CD8-positive, alpha-beta memory T cell (primary cell): Measurements from ENCODE around the gene TRIM14. TPM values are rescaled to one million over a fixed set of nuclear protein-coding genes. Genes with fewer than 3 reads are reported as not detected.
"Not testable (repeated sequence)": the region's sequence is repeated elsewhere in the genome, so short reads cannot be mapped to it uniquely, and the experiment has no call there.

ENCODE experiments used
- CTCF ChIA-PET: fragments of 350-600 bp; sonication (Branson Sonifier 250); formaldehyde crosslinking; loops from one replicate; lab custom pipeline; 2021; ENCODE audit warnings: antibody characterized with exemption; lab: Charles Lee
- POLR2A ChIA-PET: fragments of 350-600 bp; sonication (Branson Sonifier 250); formaldehyde crosslinking; loops from one replicate; lab custom pipeline; 2021; ENCODE audit warnings: antibody characterized with exemption; lab: Charles Lee
- DNase-seq, 5 donors: peaks; one replicate each; pipeline versions ENCODE4 v3.0.0 to v3.0.0-alpha.2; 2020 to 2022; ENCODE audit warnings: mixed read lengths in 1 of 5
- H3K27ac ChIP-seq: one replicate; pipeline ENCODE4 v1.7.0; 2013; ENCODE audit warnings: low read depth, mild to moderate bottlenecking, low read length, moderate library complexity
- H3K27me3 ChIP-seq: 2 replicates; pipeline ENCODE4 v1.7.0; 2013; ENCODE audit warnings: low read length, mild to moderate bottlenecking; ENCODE audit not compliant: insufficient read depth, poor library complexity, severe bottlenecking
- H3K36me3 ChIP-seq: 2 replicates; pipeline ENCODE4 v1.7.0; 2013; ENCODE audit warnings: mild to moderate bottlenecking, low read length, moderate library complexity; ENCODE audit not compliant: insufficient read depth
- H3K4me1 ChIP-seq: 2 replicates; pipeline ENCODE4 v1.7.0; 2013; ENCODE audit warnings: mild to moderate bottlenecking, low read length, moderate library complexity; ENCODE audit not compliant: insufficient read depth
- H3K4me3 ChIP-seq: 2 replicates; pipeline ENCODE4 v1.7.0; 2013; ENCODE audit warnings: mild to moderate bottlenecking, low read length
- H3K9me3 ChIP-seq: 2 replicates; pipeline ENCODE4 v1.7.0; 2013; ENCODE audit warnings: mild to moderate bottlenecking, low read length
- H3K27ac Mint-ChIP-seq, 8 donors: one replicate each; pipeline ENCODE4 v1.8.0; 2020 to 2021; ENCODE audit warnings: mixed read lengths in 8 of 8, mild to moderate bottlenecking in 6 of 8, inconsistent platforms in 3 of 8, moderate library complexity in 3 of 8
- H3K27me3 Mint-ChIP-seq, 2 donors: one replicate each; pipeline ENCODE4 v1.8.0; 2020 to 2021; ENCODE audit warnings: mixed read lengths in 2 of 2, mild to moderate bottlenecking in 1 of 2, moderate library complexity in 1 of 2
- H3K36me3 Mint-ChIP-seq, 3 donors: one replicate each; pipeline ENCODE4 v1.8.0; 2020 to 2021; ENCODE audit warnings: mixed read lengths in 3 of 3, inconsistent platforms in 1 of 3, mild to moderate bottlenecking in 1 of 3
- H3K4me1 Mint-ChIP-seq, 3 donors: one replicate each; pipeline ENCODE4 v1.8.0; 2020 to 2021; ENCODE audit warnings: mixed read lengths in 3 of 3, inconsistent platforms in 1 of 3, mild to moderate bottlenecking in 1 of 3
- H3K4me3 Mint-ChIP-seq, 7 donors: one replicate each; pipeline ENCODE4 v1.8.0; 2020 to 2021; ENCODE audit warnings: mixed read lengths in 7 of 7, mild to moderate bottlenecking in 6 of 7, moderate library complexity in 4 of 7, inconsistent platforms in 2 of 7
- H3K9me3 Mint-ChIP-seq, 5 donors: one replicate each; pipeline ENCODE4 v1.8.0; 2020 to 2022; ENCODE audit warnings: mixed read lengths in 5 of 5, mild to moderate bottlenecking in 3 of 5, moderate library complexity in 2 of 5, inconsistent platforms in 1 of 5
- polyA plus RNA-seq: library from polyadenylated mRNA; unstranded; fragments of 300-500 nt; fragmentation: Illumina TruSeq; gene quantifications from one replicate; pipeline ENCODE4 v1.2.3, GENCODE V29; 2021
- total RNA-seq, 2 experiments: library from RNA; stranded (reverse); gene quantifications; one replicate each; pipeline ENCODE4 v1.2.3, GENCODE V29; 2021

TRIM14 gene
- total and polyA plus RNA-seq, 3 experiments from 2014 or later, result 46.2 to 92.5 (median 52.1) TPM

DNA sequence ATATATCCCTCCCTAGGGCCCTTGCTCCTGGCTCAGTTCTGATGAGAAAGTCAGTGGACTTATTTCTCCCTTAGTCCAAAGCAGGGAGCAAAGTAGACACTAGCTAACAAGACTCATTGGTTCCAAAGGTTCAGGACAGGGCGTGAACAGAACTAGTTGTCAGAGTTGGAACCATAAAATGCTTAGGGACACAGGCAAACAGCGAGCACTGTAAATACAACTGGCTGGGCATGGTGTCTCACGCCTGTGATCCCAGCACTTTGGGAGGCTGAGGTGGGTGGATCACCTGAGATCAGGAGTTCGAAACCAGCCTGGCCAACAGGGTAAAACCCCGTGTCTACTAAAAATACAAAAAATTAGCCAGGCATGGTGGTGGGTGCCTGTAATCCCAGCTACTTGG is 99.2 kb downstream of the TRIM14 start:
- H3K9me3 ChIP-seq, H3K4me3 Mint-ChIP-seq, H3K27ac ChIP-seq, H3K4me3 ChIP-seq, H3K4me1 ChIP-seq, H3K4me1 Mint-ChIP-seq, H3K27me3 Mint-ChIP-seq, H3K9me3 Mint-ChIP-seq, H3K27me3 ChIP-seq, DNase-seq: not testable (repeated sequence)
- CTCF ChIA-PET, result interaction anchor here (1.8 kb wide), 1 partner anchor 15 kb away, joined by 7 read pairs; no protein-coding TSS in a partner anchor
- H3K36me3 ChIP-seq, result peaks cover 14% of the 10 kb centered on the region
- Mint-ChIP-seq H3K36me3 (peaks cover 6 to 55% (median 8%) of the 10 kb centered on the region in 3 donors), H3K27ac (peak overlapping the region in 5 of 8 donors; percentile 13 to 74 (median 17))
- POLR2A ChIA-PET, result interaction anchor here (0.6 kb wide), 1 partner anchor 98 kb away, joined by 3 read pairs; no protein-coding TSS in a partner anchor

Other genes starting within 250 kb of the TRIM14 start
- 10 to 100 TPM; 19.1 to 19.2 TPM for gene TRMO, start 196.7 kb downstream of the TRIM14 start, total RNA-seq
- gene TRMO, start 196.7 kb downstream of the TRIM14 start, polyA plus RNA-seq, result 19.6 TPM
- under 1 TPM; 0.31 to 0.66 TPM for gene HEMGN, start 181.1 kb downstream of the TRIM14 start, total RNA-seq
- gene HEMGN, start 181.1 kb downstream of the TRIM14 start, polyA plus RNA-seq, result 2.8 TPM
- 100 to 1,000 TPM; 331 to 341 TPM for gene ANP32B, start 135.9 kb downstream of the TRIM14 start, total RNA-seq
- 91.0 TPM for gene ANP32B, start 135.9 kb downstream of the TRIM14 start, polyA plus RNA-seq
- gene NANS, start 62.5 kb downstream of the TRIM14 start, total RNA-seq, result 10 to 100 TPM; 33.2 to 34.8 TPM
- gene NANS, start 62.5 kb downstream of the TRIM14 start, polyA plus RNA-seq, result 29.3 TPM
- 1 to 10 TPM; 5.1 TPM for gene CORO2A, start 73.4 kb upstream of the TRIM14 start, total RNA-seq
- 11.9 TPM for gene CORO2A, start 73.4 kb upstream of the TRIM14 start, polyA plus RNA-seq
- 1 to 10 TPM; 3.3 to 4.8 TPM for gene TBC1D2, start 136.4 kb upstream of the TRIM14 start, total RNA-seq
- 5.6 TPM for gene TBC1D2, start 136.4 kb upstream of the TRIM14 start, polyA plus RNA-seq